Right atrium auricular region (tissue), 2 donors: ENCODE results near the gene CCDC73. TPM values are rescaled to one million over a fixed set of nuclear protein-coding genes. Genes with fewer than 3 reads are reported as not detected.
"Not testable (repeated sequence)": the region's sequence is repeated elsewhere in the genome, so short reads cannot be mapped to it uniquely, and the experiment has no call there.

ENCODE experiments used
- DNase-seq: peaks from one replicate; pipeline ENCODE4 v3.0.0-alpha.2; 2019; ENCODE audit warnings: low spot score
- H3K27ac ChIP-seq, 2 donors: fragments of 200-600 bp; sonication (generic); 1 replicate in 1 of 2; 2 replicates in 1 of 2; pipeline ENCODE4 v1.5.1; 2016 to 2019
- H3K27me3 ChIP-seq, 2 donors: fragments of 200-600 bp; sonication (generic); one replicate each; pipeline versions ENCODE4 v1.5.1 to v1.6.0; 2017 to 2019
- H3K36me3 ChIP-seq: fragments of 200-600 bp; sonication (generic); one replicate; pipeline ENCODE4 v1.5.1; 2016
- H3K4me1 ChIP-seq, 2 donors: fragments of 200-600 bp; sonication (generic); one replicate each; pipeline versions ENCODE4 v1.5.1 to v1.6.0; 2017 to 2019
- H3K4me3 ChIP-seq, 2 donors: fragments of 200-600 bp; sonication (generic); 1 replicate in 1 of 2; 2 replicates in 1 of 2; pipeline ENCODE4 v1.5.1; 2017 to 2019; ENCODE audit warnings: mild to moderate bottlenecking in 1 of 2, moderate library complexity in 1 of 2
- H3K9me3 ChIP-seq, 2 donors: fragments of 200-600 bp; sonication (generic); one replicate each; pipeline ENCODE4 v1.5.1; 2019
- total RNA-seq, 2 donors: library from RNA; depleted of rRNA; stranded (reverse); fragments of >200 nt; gene quantifications; one replicate each; pipeline ENCODE4 v1.1.0, GENCODE V29; 2016
- TF ChIP-seq, protein P1 (sequence below), 2 donors: fragments of 200-600 bp; sonication (generic); IDR thresholded peaks; one replicate each; pipeline ENCODE4 v1.5.1; 2019; ENCODE audit warnings: antibody characterized with exemption in 2 of 2

CCDC73 gene
- total RNA-seq, 2 donors from 2014 or later: not detected

- H3K4me3 ChIP-seq: peak overlapping the region; percentile 46 to 63
- peaks cover 0 to 8% of the 10 kb centered on the region in 2 donors for H3K4me1 ChIP-seq
- TF ChIP-seq, protein P1, sequence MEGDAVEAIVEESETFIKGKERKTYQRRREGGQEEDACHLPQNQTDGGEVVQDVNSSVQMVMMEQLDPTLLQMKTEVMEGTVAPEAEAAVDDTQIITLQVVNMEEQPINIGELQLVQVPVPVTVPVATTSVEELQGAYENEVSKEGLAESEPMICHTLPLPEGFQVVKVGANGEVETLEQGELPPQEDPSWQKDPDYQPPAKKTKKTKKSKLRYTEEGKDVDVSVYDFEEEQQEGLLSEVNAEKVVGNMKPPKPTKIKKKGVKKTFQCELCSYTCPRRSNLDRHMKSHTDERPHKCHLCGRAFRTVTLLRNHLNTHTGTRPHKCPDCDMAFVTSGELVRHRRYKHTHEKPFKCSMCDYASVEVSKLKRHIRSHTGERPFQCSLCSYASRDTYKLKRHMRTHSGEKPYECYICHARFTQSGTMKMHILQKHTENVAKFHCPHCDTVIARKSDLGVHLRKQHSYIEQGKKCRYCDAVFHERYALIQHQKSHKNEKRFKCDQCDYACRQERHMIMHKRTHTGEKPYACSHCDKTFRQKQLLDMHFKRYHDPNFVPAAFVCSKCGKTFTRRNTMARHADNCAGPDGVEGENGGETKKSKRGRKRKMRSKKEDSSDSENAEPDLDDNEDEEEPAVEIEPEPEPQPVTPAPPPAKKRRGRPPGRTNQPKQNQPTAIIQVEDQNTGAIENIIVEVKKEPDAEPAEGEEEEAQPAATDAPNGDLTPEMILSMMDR (IDR thresholded peaks at IDR 0.05): no peak
- peaks cover 0 to 5% of the 10 kb centered on the region in 2 donors for H3K27me3 ChIP-seq
- peak overlapping the region in 1 of 2 donors; percentile 57 for H3K27ac ChIP-seq
- no peaks in the 10 kb centered on the region for H3K9me3 ChIP-seq
- no peak for DNase-seq
- H3K36me3 ChIP-seq: no peaks in the 10 kb centered on the region
These were observed 34.8 kb upstream of the CCDC73 start for GRCh38 chr11:32829157-32829679.

DNA sequence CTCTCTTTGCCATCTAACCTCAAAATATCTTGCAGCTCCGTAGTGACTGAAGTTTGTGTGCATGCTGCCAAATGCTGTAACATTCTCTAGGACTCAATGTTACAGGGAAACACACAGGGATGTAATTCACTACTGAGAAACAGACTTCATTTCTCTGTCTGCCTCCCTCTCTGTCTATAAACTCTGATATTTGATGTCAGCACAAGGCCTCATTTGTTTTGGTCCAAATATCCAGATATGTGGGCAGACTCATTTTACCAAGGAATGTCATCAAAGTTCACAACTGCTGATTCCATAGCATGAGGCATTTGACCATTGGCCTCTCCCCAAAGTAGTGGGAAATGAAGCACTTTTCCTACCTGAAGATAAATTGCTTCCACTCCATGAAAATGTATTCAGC is 32.8 kb upstream of the CCDC73 start:
- Histone ChIP-seq H3K4me3 (no peak overlapping the region), H3K4me1 (peaks cover 0 to 8% of the 10 kb centered on the region in 2 donors), H3K36me3 (no peaks in the 10 kb centered on the region), H3K27ac (no peak overlapping the region), H3K27me3 (peaks cover 0 to 5% of the 10 kb centered on the region in 2 donors), H3K9me3 (peaks cover 0 to 5% of the 10 kb centered on the region in 2 donors)
- TF ChIP-seq, protein P1 (IDR thresholded peaks at IDR 0.05): no peak
- DNase-seq: no peak

DNA sequence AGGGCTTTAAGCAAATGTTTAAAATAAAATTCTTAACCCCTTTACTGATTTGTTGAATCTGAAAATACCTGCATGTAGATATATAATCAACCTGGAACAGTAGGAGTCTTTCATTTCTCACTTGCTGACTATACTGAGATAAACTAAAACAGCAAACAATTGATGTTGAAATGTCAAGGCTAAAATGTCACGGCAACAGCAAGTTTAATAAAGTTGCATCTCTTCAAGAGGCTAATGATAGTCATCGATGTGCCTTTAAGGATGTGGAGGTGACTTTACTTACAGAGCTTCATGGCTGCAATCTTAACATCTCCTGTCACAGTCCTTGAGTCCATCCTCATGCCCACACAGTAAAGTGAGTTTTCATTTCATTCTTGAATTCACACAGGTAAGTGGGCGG is 31.7 kb upstream of the CCDC73 start:
- Histone ChIP-seq H3K27me3 (peaks cover 0 to 5% of the 10 kb centered on the region in 2 donors), H3K36me3 (no peaks in the 10 kb centered on the region), H3K4me1 (peaks cover 0 to 8% of the 10 kb centered on the region in 2 donors), H3K27ac (no peak overlapping the region), H3K9me3 (peaks cover 0 to 5% of the 10 kb centered on the region in 2 donors), H3K4me3 (no peak overlapping the region)
- TF ChIP-seq, protein P1 (IDR thresholded peaks at IDR 0.05): no peak
- DNase-seq: no peak

DNA sequence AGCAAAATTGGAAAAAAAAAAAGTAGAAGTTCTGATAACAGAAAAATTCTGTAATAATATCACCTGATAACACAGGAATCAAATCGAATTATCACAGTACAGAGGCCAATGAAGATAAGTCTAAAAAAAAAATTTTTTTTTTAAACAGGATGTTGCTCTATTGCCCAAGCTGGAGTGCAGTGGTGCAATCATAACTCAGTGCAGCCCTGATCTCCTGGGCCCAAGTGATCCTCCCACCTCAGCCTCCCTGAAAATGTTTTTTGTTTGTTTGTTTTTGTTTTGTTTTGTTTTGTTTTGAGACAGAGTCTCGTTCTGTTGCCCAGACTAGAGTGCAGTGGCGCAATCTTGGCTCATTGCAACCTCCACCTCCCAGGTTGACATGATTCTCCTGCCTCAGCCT is 29.2 kb upstream of the CCDC73 start:
- H3K36me3 ChIP-seq, DNase-seq, H3K4me1 ChIP-seq, H3K9me3 ChIP-seq, H3K27me3 ChIP-seq, H3K27ac ChIP-seq, H3K4me3 ChIP-seq: not testable (repeated sequence)

DNA sequence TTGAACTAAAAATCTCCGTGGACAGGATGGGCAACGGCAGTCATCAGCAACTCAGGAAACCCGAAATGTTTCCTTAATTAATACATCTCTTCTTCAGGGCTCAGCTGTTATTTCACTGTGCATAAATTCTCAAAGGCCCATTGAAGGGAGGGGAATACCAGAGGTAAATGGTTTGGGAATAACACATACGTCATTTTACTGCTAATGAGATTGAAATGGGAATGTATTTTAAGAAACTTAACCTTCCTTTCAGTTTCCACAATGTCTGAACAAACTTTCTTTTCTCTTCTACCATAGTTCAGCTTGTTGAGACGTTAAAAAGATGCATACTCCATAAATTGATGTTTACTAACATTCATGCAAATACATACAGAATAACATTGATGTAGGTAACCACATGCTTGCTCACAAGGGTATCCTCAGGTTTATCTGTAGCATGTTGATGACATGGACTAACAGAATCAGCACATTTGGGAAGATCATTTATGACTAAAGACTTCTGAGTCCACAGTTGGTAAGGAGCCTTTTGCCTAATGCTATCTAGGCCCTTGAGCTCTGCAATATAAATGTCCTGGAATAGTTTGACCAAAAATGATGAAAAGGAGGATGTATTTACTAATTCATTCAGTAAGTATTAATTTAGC is 27.6 kb upstream of the CCDC73 start:
- no peak overlapping the region for H3K4me3 ChIP-seq
- no peak for DNase-seq
- no peaks in the 10 kb centered on the region for H3K36me3 ChIP-seq
- H3K9me3 ChIP-seq: peaks cover 0 to 5% of the 10 kb centered on the region in 2 donors
- TF ChIP-seq, protein P1 (IDR thresholded peaks at IDR 0.05): no peak
- H3K27me3 ChIP-seq: no peaks in the 10 kb centered on the region
- no peaks in the 10 kb centered on the region for H3K4me1 ChIP-seq
- H3K27ac ChIP-seq: no peak overlapping the region

- peaks cover 0 to 5% of the 10 kb centered on the region in 2 donors for H3K9me3 ChIP-seq
- no peaks in the 10 kb centered on the region for H3K27me3 ChIP-seq
- H3K27ac ChIP-seq: no peak overlapping the region
- no peak overlapping the region for H3K4me3 ChIP-seq
- TF ChIP-seq, protein P1 (IDR thresholded peaks at IDR 0.05): no peak
- no peaks in the 10 kb centered on the region for H3K36me3 ChIP-seq
- H3K4me1 ChIP-seq: no peaks in the 10 kb centered on the region
- DNase-seq: no peak
These were observed 27.1 kb upstream of the CCDC73 start for GRCh38 chr11:32821517-32821916.
